Posterior vena cava (tissue), 2 donors: ENCODE results near the gene PTGIS. TPM values are rescaled to one million over a fixed set of nuclear protein-coding genes. Genes with fewer than 3 reads are reported as not detected.
"Not testable (repeated sequence)": the region's sequence is repeated elsewhere in the genome, so short reads cannot be mapped to it uniquely, and the experiment has no call there.

Experiments used
- DNase-seq: peaks from one replicate; pipeline ENCODE4 v3.0.0-alpha.2; 2020; ENCODE audit warnings: low spot score
- intact Hi-C, 2 donors: fragments of 100-400 bp; cut with DNase I; formaldehyde crosslinking; loops; one replicate each; pipeline versions ENCODE4 v1.14.1 to v1.14.2; 2022 to 2023
- long read RNA-seq, 2 donors: library from polyadenylated mRNA; unstranded; transcript quantifications; one replicate each; pipeline ENCODE4 v2.0.0, GENCODE V29; 2020 to 2021
- total RNA-seq, 2 donors: library from RNA; stranded (reverse); fragmentation: NEBNext Ultra II Directional; extraction: Animal tissue kit (Norgen Biotek cat#: 25700); gene quantifications; one replicate each; pipeline ENCODE4 v1.2.1, GENCODE V29; 2021
- donor health status: DM: yes; HTN: yes; CAD: no.
- donor health status: DM: yes; HTN: yes; CAD: no.

PTGIS gene
- 100 to 1,000 TPM; 359 to 447 TPM for total RNA-seq
- long read RNA-seq, donor 1, full-length matches to known transcripts: 4 of 70 reads
- long read RNA-seq, donor 1, partial matches to known transcripts: 11 of 70 reads
- long read RNA-seq, donor 1, other reads (novel, unspliced or antisense): 55 of 70 reads
- long read RNA-seq, donor 2, full-length matches to known transcripts: 34 of 175 reads
- long read RNA-seq, donor 2, partial matches to known transcripts: 39 of 175 reads
- long read RNA-seq, donor 2, other reads (novel, unspliced or antisense): 102 of 175 reads

- intact Hi-C loops: loop anchor here in 1 of 2 donors (2.0 kb wide), 1 partner anchor 69 kb away; no protein-coding TSS in a partner anchor
- peak; percentile 89 for DNase-seq
These were observed at the start of gene PTGIS for GRCh38 chr20:49567421-49568277. TSS of gene PTGIS (minus strand) at chr20:49568137. CDS start at chr20:49568116, 21 bp downstream.

- intact Hi-C loops: loop anchor here (10.0 kb wide), 2 partner anchors 267 to 277 kb away; no protein-coding TSS in a partner anchor
- DNase-seq: not testable (repeated sequence)
These were observed 49.5 kb upstream of the PTGIS start for GRCh38 chr20:49617394-49617793.

GRCh38 chr20:49616154-49617007, 48.4 kb upstream of the PTGIS start:
- intact Hi-C loops: loop anchor here (10.0 kb wide), 2 partner anchors 268 to 278 kb away; no protein-coding TSS in a partner anchor

DNA sequence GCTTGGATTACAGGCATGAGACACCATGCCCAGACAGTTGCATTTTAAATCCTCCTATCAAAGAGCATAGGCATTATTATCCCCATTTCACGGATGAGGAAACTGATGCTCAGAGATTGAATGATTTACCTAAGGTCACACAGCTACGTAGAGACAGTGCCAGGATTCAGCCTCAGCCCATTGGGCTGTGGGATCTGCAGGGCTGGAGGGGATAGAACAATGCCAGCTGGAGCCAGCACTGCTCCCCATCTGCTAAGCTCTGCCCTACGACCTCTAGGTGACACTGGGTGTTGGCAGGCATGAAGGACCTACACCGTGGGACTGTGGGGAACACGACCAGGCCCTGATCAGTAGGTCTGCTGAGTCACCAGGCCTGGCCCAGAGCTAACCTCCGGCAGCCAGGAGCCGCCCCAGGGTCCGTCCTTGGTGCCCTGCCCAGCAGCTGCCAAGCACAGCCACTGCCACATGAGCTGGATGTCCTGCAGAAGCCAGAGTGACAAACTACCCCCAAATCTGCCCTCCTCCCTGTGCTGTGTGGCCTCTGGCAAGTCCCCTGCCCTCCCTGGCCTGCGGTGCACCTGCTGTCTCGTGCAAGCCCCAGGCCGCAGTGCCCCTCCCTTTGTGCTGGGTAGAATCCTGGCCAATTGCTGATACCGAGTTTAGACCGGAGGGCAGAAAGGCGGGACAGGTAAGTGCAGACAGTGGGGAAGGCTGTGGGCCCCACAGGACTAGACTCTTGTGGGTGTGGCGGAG, 47.6 kb upstream of the PTGIS start:
- DNase-seq: peak; percentile 52
- intact Hi-C loops: loop anchor here (10.0 kb wide), 2 partner anchors 269 to 279 kb away; no protein-coding TSS in a partner anchor

More at GRCh38 chr20:49616154-49617007, 48.4 kb upstream of the PTGIS start:
- DNase-seq: peak; percentile 23

DNA sequence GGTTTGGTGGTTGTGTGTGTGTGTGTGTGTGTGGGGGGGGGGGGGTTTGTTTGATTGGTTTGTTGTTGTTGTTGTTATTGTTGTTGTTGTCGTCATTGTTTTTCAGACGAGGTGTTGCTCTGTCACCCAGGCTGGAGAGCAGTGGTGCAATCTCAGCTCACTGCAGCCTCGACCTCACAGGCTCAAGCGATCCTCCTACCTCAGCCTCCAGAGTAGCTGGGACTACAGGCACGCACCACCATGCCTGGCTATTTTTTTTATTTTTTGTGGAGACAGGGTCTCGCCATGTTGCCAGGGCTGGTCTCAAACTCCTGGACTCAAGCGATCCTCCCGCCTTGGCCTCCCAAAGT, 47.1 kb upstream of the PTGIS start:
- peak; percentile 12 for DNase-seq
- intact Hi-C loops: loop anchor here (10.0 kb wide), 2 partner anchors 270 to 280 kb away; no protein-coding TSS in a partner anchor

DNA sequence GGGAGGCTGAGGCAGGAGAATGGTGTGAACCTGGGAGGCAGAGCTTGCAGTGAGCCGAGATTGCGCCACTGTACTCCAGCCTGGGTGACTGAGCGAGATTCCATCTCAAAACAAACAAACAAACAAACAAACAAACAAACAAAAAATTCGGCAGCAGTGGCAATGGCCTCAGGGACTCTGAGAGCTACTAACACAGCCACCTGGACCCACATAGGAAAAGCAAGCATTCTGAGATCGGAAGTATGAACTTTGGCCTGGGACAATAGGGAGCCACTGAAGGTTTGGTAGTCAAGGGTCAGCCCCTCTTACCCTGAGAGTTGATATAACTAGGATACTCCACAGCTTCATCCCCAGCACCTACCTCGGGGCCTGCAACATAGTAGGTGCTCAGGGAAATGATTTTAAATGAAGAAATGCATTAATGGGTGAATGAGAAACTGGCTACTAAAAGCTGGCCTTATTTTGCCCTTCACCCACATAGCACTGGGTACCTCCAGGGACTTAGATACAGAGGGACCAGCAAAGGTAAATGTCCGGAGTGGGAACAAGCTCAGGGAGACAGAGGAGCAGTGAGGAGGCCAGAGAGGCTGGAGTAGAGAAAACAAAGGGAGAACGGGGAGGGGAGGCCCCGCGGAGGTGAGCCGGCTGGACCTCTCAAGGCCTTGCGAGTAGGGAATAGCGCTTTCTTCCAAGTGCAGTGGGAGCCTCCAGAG, 46.6 kb upstream of the PTGIS start:
- intact Hi-C loops: loop anchor here (5.0 to 10.0 kb wide), 4 partner anchors 233 to 798 kb away; no protein-coding TSS in a partner anchor
- peak; percentile 68 for DNase-seq

GRCh38 chr20:49612127-49612738, 44.3 kb upstream of the PTGIS start:
- intact Hi-C loops: loop anchor here (5.0 to 10.0 kb wide), 4 partner anchors 235 to 800 kb away; no protein-coding TSS in a partner anchor
- DNase-seq: peak; percentile 64

DNA sequence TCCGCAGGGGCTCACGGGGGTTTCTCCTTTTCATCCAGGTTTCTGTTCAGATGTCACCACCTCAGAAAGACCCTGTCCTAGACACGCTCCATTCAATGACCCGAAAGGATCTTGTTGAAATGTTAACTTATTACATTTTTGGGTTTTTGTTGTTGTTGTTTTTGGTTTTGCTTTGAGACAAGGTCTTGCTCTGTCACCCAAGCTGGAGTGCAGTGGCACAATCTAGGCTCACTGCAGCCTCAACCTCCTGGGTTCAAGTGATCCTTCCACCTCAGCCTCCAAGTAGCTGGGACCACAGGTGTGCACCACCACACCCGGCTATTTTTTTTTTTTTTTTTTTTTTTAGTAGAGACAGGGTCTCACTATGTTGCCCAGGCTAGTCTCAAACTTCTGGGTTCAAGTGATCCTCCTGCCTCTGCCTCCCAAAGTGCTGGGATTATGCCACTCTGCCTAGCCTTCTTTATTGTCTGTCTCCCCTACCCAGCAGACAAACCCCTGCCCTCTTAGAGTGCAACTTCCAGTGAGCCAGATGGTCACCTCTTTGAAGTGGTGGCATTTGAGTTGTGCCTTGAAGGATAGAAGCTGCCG, 43.7 kb upstream of the PTGIS start:
- intact Hi-C loops: loop anchor here (2.0 to 10.0 kb wide), 5 partner anchors 233 to 801 kb away; no protein-coding TSS in a partner anchor
- DNase-seq: peak; percentile 30

DNA sequence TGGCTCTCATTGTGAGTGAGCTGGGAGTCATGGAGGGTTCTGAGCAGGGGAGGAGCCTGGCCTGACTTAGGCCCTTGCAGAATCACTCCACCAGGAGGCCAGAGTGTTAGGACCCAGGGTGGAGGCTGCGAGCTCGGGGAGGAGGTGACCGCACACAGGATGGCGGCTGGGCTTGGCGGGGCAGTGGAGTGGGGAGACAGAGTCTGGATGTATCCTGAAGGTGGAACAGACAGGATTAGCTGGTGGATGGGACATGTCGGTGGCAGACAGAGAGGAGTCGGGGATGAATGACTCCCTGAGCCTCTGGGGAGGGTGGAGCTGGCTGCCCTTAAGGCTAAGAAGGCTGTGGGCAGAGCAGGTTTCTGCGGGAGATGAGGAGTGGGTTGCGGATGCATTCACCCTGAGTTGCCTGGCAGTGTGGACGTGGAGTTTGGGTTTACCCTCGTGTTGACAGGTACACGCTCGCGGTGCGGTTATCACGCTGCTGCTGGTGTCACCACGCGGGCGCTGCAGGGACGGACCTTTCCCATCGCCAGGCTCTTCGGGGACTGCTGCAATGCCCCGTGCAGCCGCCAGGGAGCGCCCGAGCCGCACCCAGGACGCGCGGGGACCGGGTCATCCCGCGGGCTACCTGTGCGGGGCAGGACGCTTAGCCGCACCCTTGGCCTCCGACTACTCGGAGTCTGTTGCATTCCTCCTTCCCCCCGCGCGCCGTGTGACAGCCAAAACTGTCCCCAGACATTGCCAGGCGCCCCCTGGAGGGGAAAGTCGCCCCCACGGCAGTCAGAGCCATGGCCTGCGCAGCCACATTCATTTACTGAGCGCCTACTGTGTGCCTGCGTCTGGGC, 43.0 kb upstream of the PTGIS start:
- intact Hi-C loops: loop anchor here (2.0 to 10.0 kb wide), 5 partner anchors 234 to 801 kb away; no protein-coding TSS in a partner anchor
- peak; percentile 93 for DNase-seq

- peak; percentile 85 for DNase-seq
These were observed 41.1 kb upstream of the PTGIS start for GRCh38 chr20:49608752-49609670.

GRCh38 chr20:49607568-49607967, 39.6 kb upstream of the PTGIS start:
- DNase-seq: no peak
- intact Hi-C loops: loop anchor here (5.0 to 10.0 kb wide), 2 partner anchors 65 to 283 kb away; no protein-coding TSS in a partner anchor

More at GRCh38 chr20:49608752-49609670, 41.1 kb upstream of the PTGIS start:
- intact Hi-C loops: loop anchor here (2.0 to 10.0 kb wide), 3 partner anchors 64 to 284 kb away; no protein-coding TSS in a partner anchor

- no peak for DNase-seq
These were observed 35.3 kb upstream of the PTGIS start for GRCh38 chr20:49603209-49603627.

DNA sequence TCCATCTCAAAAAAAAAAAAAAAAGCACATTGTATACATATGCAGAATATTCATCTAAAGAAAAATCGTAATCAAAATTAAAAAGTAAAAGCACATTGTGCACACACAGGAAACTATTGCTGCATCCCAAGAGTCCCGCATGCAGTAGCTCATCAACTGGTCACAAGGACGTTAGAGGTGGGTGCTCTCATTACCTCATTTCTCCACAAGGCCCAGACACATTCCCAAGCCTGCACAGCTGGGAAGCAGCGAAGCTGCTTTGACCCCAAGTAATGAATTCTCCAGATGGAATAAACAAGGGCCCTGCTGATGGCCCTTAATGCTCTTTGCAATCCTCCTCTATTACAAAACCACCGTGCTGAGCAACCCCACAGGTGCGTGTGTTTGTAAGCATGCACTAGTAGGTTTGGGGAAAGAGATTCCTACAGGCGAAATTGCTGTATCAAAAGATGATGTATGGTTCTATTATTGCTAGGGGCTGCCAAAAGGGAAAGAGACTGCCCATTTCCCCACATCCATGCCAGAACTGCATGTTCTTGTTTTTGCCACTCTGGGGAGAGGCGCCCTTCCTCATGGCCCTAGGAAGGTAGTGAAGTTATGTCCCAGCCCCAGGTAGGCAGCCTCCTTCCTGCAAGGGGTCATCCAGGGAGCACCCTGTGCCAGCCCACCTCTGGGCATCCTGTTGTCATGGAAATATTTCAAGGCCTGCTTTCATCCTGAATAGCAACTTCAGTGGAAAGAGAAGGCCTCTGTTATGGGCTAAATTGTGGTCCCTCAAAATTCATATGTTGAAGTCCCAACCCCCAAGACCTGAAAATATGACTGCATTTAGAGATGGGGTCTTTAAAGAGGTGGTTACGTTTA, 34.6 kb upstream of the PTGIS start:
- DNase-seq: no peak
- intact Hi-C loops: loop anchor here in 1 of 2 donors (10.0 kb wide), 1 partner anchor 278 kb away; no protein-coding TSS in a partner anchor

More at GRCh38 chr20:49603209-49603627, 35.3 kb upstream of the PTGIS start:
- intact Hi-C loops: loop anchor here in 1 of 2 donors (10.0 kb wide), 1 partner anchor 278 kb away; no protein-coding TSS in a partner anchor
